HCT116 (cell line): Measurements from ENCODE around the gene PLCD3.

Source experiments
- EGR1 ChIP-seq: IDR thresholded peaks from 2 replicates; pipeline ENCODE4 v1.6.1; 2012; ENCODE audit warnings: low read depth
- ELF1 ChIP-seq: IDR thresholded peaks from 2 replicates; pipeline ENCODE4 v1.6.1; 2012; ENCODE audit warnings: low read depth, borderline replicate concordance
- JUND ChIP-seq: IDR thresholded peaks from 2 replicates; pipeline ENCODE4 v1.6.1; 2012
- POLR2A ChIP-seq: IDR thresholded peaks from 2 replicates; pipeline ENCODE4 v1.7.0; 2011; ENCODE audit warnings: borderline replicate concordance; ENCODE audit not compliant: insufficient read depth, insufficient read length; ENCODE audit errors: extremely low read depth
- POLR2AphosphoS5 ChIP-seq: IDR thresholded peaks from 2 replicates; pipeline ENCODE4 v1.6.1; 2011; ENCODE audit warnings: mild to moderate bottlenecking, low read depth, low read length, moderate library complexity
- RAD21 ChIP-seq: IDR thresholded peaks from 2 replicates; pipeline ENCODE4 v1.6.1; 2012; ENCODE audit warnings: low read depth, mild to moderate bottlenecking
- ZNF274 ChIP-seq: fragments of 200-500 bp; sonication (Bioruptor generic); IDR thresholded peaks from 2 replicates; pipeline ENCODE4 v1.6.1; 2014; ENCODE audit warnings: mild to moderate bottlenecking, low read depth, low read length, inconsistent platforms
- TF ChIP-seq, protein P1 (sequence below): IDR thresholded peaks from 2 replicates; pipeline ENCODE4 v1.6.1; 2012; ENCODE audit warnings: low read depth
- TF ChIP-seq, protein P2 (sequence below), 3 experiments: fragments of 200-600 bp in 1 of 3; sonication (generic) in 1 of 3; IDR thresholded peaks in 2 of 3; conservative IDR thresholded peaks in 1 of 3; 2 replicates each; pipeline ENCODE4 v1.5.1; 2012 to 2017; ENCODE audit warnings: low read depth in 2 of 3, low read length in 2 of 3, antibody characterized with exemption in 1 of 3, borderline replicate concordance in 1 of 3, control low read depth in 1 of 3, mild to moderate bottlenecking in 1 of 3, mixed read lengths in 1 of 3, mixed run types in 1 of 3, moderate library complexity in 1 of 3; ENCODE audit not compliant: insufficient read depth in 1 of 3
- TF ChIP-seq, protein P3 (sequence below): IDR thresholded peaks from 2 replicates; pipeline ENCODE4 v1.6.1; 2012

DNA sequence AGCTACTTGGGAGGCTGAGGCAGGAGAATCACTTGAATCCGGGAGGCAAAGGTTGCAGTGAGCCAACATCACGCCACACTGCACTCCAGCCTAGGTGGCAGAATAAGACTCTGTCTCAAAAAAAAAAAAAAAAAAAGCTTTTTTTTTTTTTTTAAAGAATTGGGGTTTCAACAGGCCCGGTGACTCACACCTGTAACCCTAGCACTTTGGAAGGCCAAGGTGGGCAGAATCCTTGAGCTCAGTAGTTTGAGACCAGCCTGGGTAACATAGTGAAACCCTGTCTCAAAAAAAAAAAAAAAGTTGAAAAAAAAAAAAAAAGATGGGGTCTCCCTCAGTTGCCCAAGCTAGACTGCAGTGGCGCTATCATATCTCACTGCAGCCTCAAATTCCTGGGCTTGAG lies 22.7 kb upstream of the PLCD3 start:
- TF ChIP-seq, protein P1, sequence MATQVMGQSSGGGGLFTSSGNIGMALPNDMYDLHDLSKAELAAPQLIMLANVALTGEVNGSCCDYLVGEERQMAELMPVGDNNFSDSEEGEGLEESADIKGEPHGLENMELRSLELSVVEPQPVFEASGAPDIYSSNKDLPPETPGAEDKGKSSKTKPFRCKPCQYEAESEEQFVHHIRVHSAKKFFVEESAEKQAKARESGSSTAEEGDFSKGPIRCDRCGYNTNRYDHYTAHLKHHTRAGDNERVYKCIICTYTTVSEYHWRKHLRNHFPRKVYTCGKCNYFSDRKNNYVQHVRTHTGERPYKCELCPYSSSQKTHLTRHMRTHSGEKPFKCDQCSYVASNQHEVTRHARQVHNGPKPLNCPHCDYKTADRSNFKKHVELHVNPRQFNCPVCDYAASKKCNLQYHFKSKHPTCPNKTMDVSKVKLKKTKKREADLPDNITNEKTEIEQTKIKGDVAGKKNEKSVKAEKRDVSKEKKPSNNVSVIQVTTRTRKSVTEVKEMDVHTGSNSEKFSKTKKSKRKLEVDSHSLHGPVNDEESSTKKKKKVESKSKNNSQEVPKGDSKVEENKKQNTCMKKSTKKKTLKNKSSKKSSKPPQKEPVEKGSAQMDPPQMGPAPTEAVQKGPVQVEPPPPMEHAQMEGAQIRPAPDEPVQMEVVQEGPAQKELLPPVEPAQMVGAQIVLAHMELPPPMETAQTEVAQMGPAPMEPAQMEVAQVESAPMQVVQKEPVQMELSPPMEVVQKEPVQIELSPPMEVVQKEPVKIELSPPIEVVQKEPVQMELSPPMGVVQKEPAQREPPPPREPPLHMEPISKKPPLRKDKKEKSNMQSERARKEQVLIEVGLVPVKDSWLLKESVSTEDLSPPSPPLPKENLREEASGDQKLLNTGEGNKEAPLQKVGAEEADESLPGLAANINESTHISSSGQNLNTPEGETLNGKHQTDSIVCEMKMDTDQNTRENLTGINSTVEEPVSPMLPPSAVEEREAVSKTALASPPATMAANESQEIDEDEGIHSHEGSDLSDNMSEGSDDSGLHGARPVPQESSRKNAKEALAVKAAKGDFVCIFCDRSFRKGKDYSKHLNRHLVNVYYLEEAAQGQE, result no peak
- TF ChIP-seq RAD21, result no peak
- no peak for TF ChIP-seq ZNF274
- no peak for TF ChIP-seq POLR2AphosphoS5
- TF ChIP-seq, protein P2, sequence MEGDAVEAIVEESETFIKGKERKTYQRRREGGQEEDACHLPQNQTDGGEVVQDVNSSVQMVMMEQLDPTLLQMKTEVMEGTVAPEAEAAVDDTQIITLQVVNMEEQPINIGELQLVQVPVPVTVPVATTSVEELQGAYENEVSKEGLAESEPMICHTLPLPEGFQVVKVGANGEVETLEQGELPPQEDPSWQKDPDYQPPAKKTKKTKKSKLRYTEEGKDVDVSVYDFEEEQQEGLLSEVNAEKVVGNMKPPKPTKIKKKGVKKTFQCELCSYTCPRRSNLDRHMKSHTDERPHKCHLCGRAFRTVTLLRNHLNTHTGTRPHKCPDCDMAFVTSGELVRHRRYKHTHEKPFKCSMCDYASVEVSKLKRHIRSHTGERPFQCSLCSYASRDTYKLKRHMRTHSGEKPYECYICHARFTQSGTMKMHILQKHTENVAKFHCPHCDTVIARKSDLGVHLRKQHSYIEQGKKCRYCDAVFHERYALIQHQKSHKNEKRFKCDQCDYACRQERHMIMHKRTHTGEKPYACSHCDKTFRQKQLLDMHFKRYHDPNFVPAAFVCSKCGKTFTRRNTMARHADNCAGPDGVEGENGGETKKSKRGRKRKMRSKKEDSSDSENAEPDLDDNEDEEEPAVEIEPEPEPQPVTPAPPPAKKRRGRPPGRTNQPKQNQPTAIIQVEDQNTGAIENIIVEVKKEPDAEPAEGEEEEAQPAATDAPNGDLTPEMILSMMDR (IDR thresholded peaks at IDR 0.05 in 2 of 3, conservative IDR thresholded peaks at IDR 0.05 in 1 of 3; ENCODE audit: borderline replicate concordance in 1 of 3, insufficient read depth in 1 of 3, low read depth in 2 of 3, low read length in 2 of 3), result no peak
- TF ChIP-seq POLR2A, result no peak
- TF ChIP-seq, protein P3, sequence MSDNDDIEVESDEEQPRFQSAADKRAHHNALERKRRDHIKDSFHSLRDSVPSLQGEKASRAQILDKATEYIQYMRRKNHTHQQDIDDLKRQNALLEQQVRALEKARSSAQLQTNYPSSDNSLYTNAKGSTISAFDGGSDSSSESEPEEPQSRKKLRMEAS, result no peak
- TF ChIP-seq JUND, result no peak
- no peak for TF ChIP-seq EGR1
- TF ChIP-seq ELF1, result no peak
